ENCODE data around the gene NOP58.
A peak's percentile ranks its signal among the peaks of the same experiment; 100 is the strongest.
"Not testable (repeated sequence)": the region's sequence is repeated elsewhere in the genome, so short reads cannot be mapped to it uniquely, and the experiment has no call there.

The NOP58 gene

GRCh38 chr2:202265467-202266277 is at the start of gene NOP58:
Gene NOP58 (plus strand): TSS chr2:202265763. CDS start chr2:202265942, 179 bp downstream.
- peak; percentile 96 for DNase-seq

- no peak for DNase-seq
Observed at GRCh38 chr2:202221873-202222272, 43.7 kb upstream of the NOP58 start.

GRCh38 chr2:202237787-202238233 is 27.8 kb upstream of the NOP58 start:
- peak; percentile 44 for DNase-seq

GRCh38 chr2:202238234-202239197 is 27.0 kb upstream of the NOP58 start, which contains the start of gene SUMO1:
Gene SUMO1 (minus strand): TSS chr2:202238597. CDS start chr2:202238451, 146 bp downstream.
- DNase-seq: peak; percentile 86

- DNase-seq: not testable (repeated sequence)
Observed at GRCh38 chr2:202247710-202248109, 17.9 kb upstream of the NOP58 start.

- no peak for DNase-seq
Observed at GRCh38 chr2:202249521-202250253, 15.9 kb upstream of the NOP58 start.

GRCh38 chr2:202251494-202251893 is 14.1 kb upstream of the NOP58 start:
- DNase-seq: no peak

GRCh38 chr2:202261531-202261930 is 4.0 kb upstream of the NOP58 start:
- DNase-seq: no peak

GRCh38 chr2:202267495-202267894 is 1.9 kb downstream of the NOP58 start:
- DNase-seq: no peak

- no peak for DNase-seq
Observed at GRCh38 chr2:202269585-202269984, 4.0 kb downstream of the NOP58 start.

- no peak for DNase-seq
Observed at GRCh38 chr2:202270487-202270886, 4.9 kb downstream of the NOP58 start.

GRCh38 chr2:202276078-202276720 is 10.6 kb downstream of the NOP58 start:
- DNase-seq: not testable (repeated sequence)

GRCh38 chr2:202278036-202278760 is 12.6 kb downstream of the NOP58 start:
- no peak for DNase-seq

- peak; percentile 51 for DNase-seq
Observed at GRCh38 chr2:202278944-202279343, 13.4 kb downstream of the NOP58 start.

GRCh38 chr2:202286595-202286994 is 21.0 kb downstream of the NOP58 start:
- no peak for DNase-seq

GRCh38 chr2:202289394-202290204 is 24.0 kb downstream of the NOP58 start:
- no peak for DNase-seq

GRCh38 chr2:202290316-202290715 is 24.8 kb downstream of the NOP58 start:
- no peak for DNase-seq

GRCh38 chr2:202290970-202291369 is 25.4 kb downstream of the NOP58 start:
- no peak for DNase-seq

- no peak for DNase-seq
Observed at GRCh38 chr2:202299712-202300111, 34.1 kb downstream of the NOP58 start.

GRCh38 chr2:202306034-202306433 is 40.5 kb downstream of the NOP58 start:
- no peak for DNase-seq

GRCh38 chr2:202307690-202308089 is 42.1 kb downstream of the NOP58 start:
- DNase-seq: no peak

Data from DMS79 treated with DMSO at 0.1 percent for 48 hours (cell line).